ENCODE measurements around the gene SEPTIN3.

SEPTIN3 gene

GRCh38 chr22:41983513-41984405 lies 14.5 kb downstream of the SEPTIN3 start:
- no peak overlapping the region for H3K9ac ChIP-seq (ENCODE audit: low read depth, low read length)
- no peaks in the 10 kb centered on the region for H3K36me3 ChIP-seq (ENCODE audit: control insufficient read depth, insufficient read depth, low read length)
- no peaks in the 10 kb centered on the region for H3K27me3 ChIP-seq (ENCODE audit: control insufficient read depth, insufficient read depth, low read length)
- no peaks in the 10 kb centered on the region for H3K4me1 ChIP-seq (ENCODE audit: control insufficient read depth, insufficient read depth, low read length)
- no peak overlapping the region for H3K4me3 ChIP-seq (ENCODE audit: low read depth, low read length)
- H3K9me3 ChIP-seq (ENCODE audit: control insufficient read depth, insufficient read depth, low read length): no peaks in the 10 kb centered on the region

- no peaks in the 10 kb centered on the region for H3K4me1 ChIP-seq (ENCODE audit: control insufficient read depth, insufficient read depth, low read length)
- no peaks in the 10 kb centered on the region for H3K27me3 ChIP-seq (ENCODE audit: control insufficient read depth, insufficient read depth, low read length)
- H3K9me3 ChIP-seq (ENCODE audit: control insufficient read depth, insufficient read depth, low read length): no peaks in the 10 kb centered on the region
- H3K36me3 ChIP-seq (ENCODE audit: control insufficient read depth, insufficient read depth, low read length): peaks cover 4% of the 10 kb centered on the region
- no peak overlapping the region for H3K4me3 ChIP-seq (ENCODE audit: low read depth, low read length)
- H3K9ac ChIP-seq (ENCODE audit: low read depth, low read length): no peak overlapping the region
Observed at GRCh38 chr22:41987276-41987675, 18.0 kb downstream of the SEPTIN3 start.

GRCh38 chr22:41989246-41989645 lies 20.0 kb downstream of the SEPTIN3 start:
- Histone ChIP-seq H3K27me3 (ENCODE audit: control insufficient read depth, insufficient read depth, low read length) (no peaks in the 10 kb centered on the region), H3K9ac (ENCODE audit: low read depth, low read length) (no peak overlapping the region), H3K9me3 (ENCODE audit: control insufficient read depth, insufficient read depth, low read length) (no peaks in the 10 kb centered on the region), H3K36me3 (ENCODE audit: control insufficient read depth, insufficient read depth, low read length) (peaks cover 11% of the 10 kb centered on the region), H3K4me3 (ENCODE audit: low read depth, low read length) (no peak overlapping the region), H3K4me1 (ENCODE audit: control insufficient read depth, insufficient read depth, low read length) (no peaks in the 10 kb centered on the region)

- peaks cover 20% of the 10 kb centered on the region for H3K36me3 ChIP-seq (ENCODE audit: control insufficient read depth, insufficient read depth, low read length)
Observed at GRCh38 chr22:41991111-41991510, 21.9 kb downstream of the SEPTIN3 start.

GRCh38 chr22:41992496-41992895 lies 23.3 kb downstream of the SEPTIN3 start:
- no peak overlapping the region for H3K4me3 ChIP-seq (ENCODE audit: low read depth, low read length)
- no peaks in the 10 kb centered on the region for H3K4me1 ChIP-seq (ENCODE audit: control insufficient read depth, insufficient read depth, low read length)
- no peaks in the 10 kb centered on the region for H3K27me3 ChIP-seq (ENCODE audit: control insufficient read depth, insufficient read depth, low read length)
- H3K9me3 ChIP-seq (ENCODE audit: control insufficient read depth, insufficient read depth, low read length): no peaks in the 10 kb centered on the region
- no peak overlapping the region for H3K9ac ChIP-seq (ENCODE audit: low read depth, low read length)
- H3K36me3 ChIP-seq (ENCODE audit: control insufficient read depth, insufficient read depth, low read length): peaks cover 20% of the 10 kb centered on the region

More at GRCh38 chr22:41991111-41991510, 21.9 kb downstream of the SEPTIN3 start:
- Histone ChIP-seq H3K9me3 (ENCODE audit: control insufficient read depth, insufficient read depth, low read length) (no peaks in the 10 kb centered on the region), H3K4me3 (ENCODE audit: low read depth, low read length) (no peak overlapping the region), H3K4me1 (ENCODE audit: control insufficient read depth, insufficient read depth, low read length) (no peaks in the 10 kb centered on the region), H3K9ac (ENCODE audit: low read depth, low read length) (no peak overlapping the region), H3K27me3 (ENCODE audit: control insufficient read depth, insufficient read depth, low read length) (no peaks in the 10 kb centered on the region)

GRCh38 chr22:41995211-41995610 lies 26.0 kb downstream of the SEPTIN3 start:
- H3K27me3 ChIP-seq (ENCODE audit: control insufficient read depth, insufficient read depth, low read length): peaks cover 9% of the 10 kb centered on the region
- no peak overlapping the region for H3K9ac ChIP-seq (ENCODE audit: low read depth, low read length)
- no peak overlapping the region for H3K4me3 ChIP-seq (ENCODE audit: low read depth, low read length)
- H3K4me1 ChIP-seq (ENCODE audit: control insufficient read depth, insufficient read depth, low read length): no peaks in the 10 kb centered on the region
- H3K36me3 ChIP-seq (ENCODE audit: control insufficient read depth, insufficient read depth, low read length): peaks cover 16% of the 10 kb centered on the region
- no peaks in the 10 kb centered on the region for H3K9me3 ChIP-seq (ENCODE audit: control insufficient read depth, insufficient read depth, low read length)

- H3K27me3 ChIP-seq (ENCODE audit: control insufficient read depth, insufficient read depth, low read length): peaks cover 11% of the 10 kb centered on the region
- H3K9ac ChIP-seq (ENCODE audit: low read depth, low read length): no peak overlapping the region
- H3K9me3 ChIP-seq (ENCODE audit: control insufficient read depth, insufficient read depth, low read length): no peaks in the 10 kb centered on the region
- H3K4me3 ChIP-seq (ENCODE audit: low read depth, low read length): no peak overlapping the region
- peaks cover 16% of the 10 kb centered on the region for H3K36me3 ChIP-seq (ENCODE audit: control insufficient read depth, insufficient read depth, low read length)
- H3K4me1 ChIP-seq (ENCODE audit: control insufficient read depth, insufficient read depth, low read length): no peaks in the 10 kb centered on the region
Observed at GRCh38 chr22:41996826-41997225, 27.6 kb downstream of the SEPTIN3 start.

GRCh38 chr22:41998361-41999261 lies 29.4 kb downstream of the SEPTIN3 start, which contains the start of gene WBP2NL:
TSS of gene WBP2NL (plus strand) at chr22:41998788. CDS start at chr22:41998819, 31 bp downstream.
- H3K4me1 ChIP-seq (ENCODE audit: control insufficient read depth, insufficient read depth, low read length): no peaks in the 10 kb centered on the region
- H3K36me3 ChIP-seq (ENCODE audit: control insufficient read depth, insufficient read depth, low read length): peaks cover 12% of the 10 kb centered on the region
- H3K27me3 ChIP-seq (ENCODE audit: control insufficient read depth, insufficient read depth, low read length): peaks cover 11% of the 10 kb centered on the region
- H3K9me3 ChIP-seq (ENCODE audit: control insufficient read depth, insufficient read depth, low read length): no peaks in the 10 kb centered on the region
- no peak within 1 kb of the TSS for H3K9ac ChIP-seq (ENCODE audit: low read depth, low read length)
- H3K4me3 ChIP-seq (ENCODE audit: low read depth, low read length): peak within 1 kb of the TSS; percentile 43

- H3K9me3 ChIP-seq (ENCODE audit: control insufficient read depth, insufficient read depth, low read length): no peaks in the 10 kb centered on the region
- H3K36me3 ChIP-seq (ENCODE audit: control insufficient read depth, insufficient read depth, low read length): no peaks in the 10 kb centered on the region
- H3K4me1 ChIP-seq (ENCODE audit: control insufficient read depth, insufficient read depth, low read length): no peaks in the 10 kb centered on the region
- no peak overlapping the region for H3K9ac ChIP-seq (ENCODE audit: low read depth, low read length)
- H3K27me3 ChIP-seq (ENCODE audit: control insufficient read depth, insufficient read depth, low read length): peaks cover 11% of the 10 kb centered on the region
- no peak overlapping the region for H3K4me3 ChIP-seq (ENCODE audit: low read depth, low read length)
Observed at GRCh38 chr22:42000466-42000865, 31.2 kb downstream of the SEPTIN3 start.

GRCh38 chr22:42001121-42001520 lies 31.9 kb downstream of the SEPTIN3 start:
- H3K36me3 ChIP-seq (ENCODE audit: control insufficient read depth, insufficient read depth, low read length): no peaks in the 10 kb centered on the region
- H3K4me1 ChIP-seq (ENCODE audit: control insufficient read depth, insufficient read depth, low read length): no peaks in the 10 kb centered on the region
- no peaks in the 10 kb centered on the region for H3K9me3 ChIP-seq (ENCODE audit: control insufficient read depth, insufficient read depth, low read length)
- no peak overlapping the region for H3K9ac ChIP-seq (ENCODE audit: low read depth, low read length)
- H3K4me3 ChIP-seq (ENCODE audit: low read depth, low read length): no peak overlapping the region
- H3K27me3 ChIP-seq (ENCODE audit: control insufficient read depth, insufficient read depth, low read length): peaks cover 11% of the 10 kb centered on the region

GRCh38 chr22:42001706-42002105 lies 32.5 kb downstream of the SEPTIN3 start:
- H3K36me3 ChIP-seq (ENCODE audit: control insufficient read depth, insufficient read depth, low read length): no peaks in the 10 kb centered on the region
- H3K9me3 ChIP-seq (ENCODE audit: control insufficient read depth, insufficient read depth, low read length): no peaks in the 10 kb centered on the region
- H3K4me3 ChIP-seq (ENCODE audit: low read depth, low read length): no peak overlapping the region
- no peaks in the 10 kb centered on the region for H3K4me1 ChIP-seq (ENCODE audit: control insufficient read depth, insufficient read depth, low read length)
- H3K9ac ChIP-seq (ENCODE audit: low read depth, low read length): no peak overlapping the region
- peaks cover 11% of the 10 kb centered on the region for H3K27me3 ChIP-seq (ENCODE audit: control insufficient read depth, insufficient read depth, low read length)
